HG02678 (cell line): Measurements from ENCODE around the gene HMGCS1.
A peak's percentile ranks its signal among the peaks of the same experiment; 100 is the strongest.
"Not testable (repeated sequence)": the region's sequence is repeated elsewhere in the genome, so short reads cannot be mapped to it uniquely, and the experiment has no call there.

Experiments used
- ATAC-seq: cut with Tn5 transposase; IDR thresholded peaks from one replicate; pipeline ENCODE4 v1.9.1; 2021; ENCODE audit warnings: mild to moderate bottlenecking, moderate library complexity; ENCODE audit not compliant: unreplicated experiment

The HMGCS1 gene

DNA sequence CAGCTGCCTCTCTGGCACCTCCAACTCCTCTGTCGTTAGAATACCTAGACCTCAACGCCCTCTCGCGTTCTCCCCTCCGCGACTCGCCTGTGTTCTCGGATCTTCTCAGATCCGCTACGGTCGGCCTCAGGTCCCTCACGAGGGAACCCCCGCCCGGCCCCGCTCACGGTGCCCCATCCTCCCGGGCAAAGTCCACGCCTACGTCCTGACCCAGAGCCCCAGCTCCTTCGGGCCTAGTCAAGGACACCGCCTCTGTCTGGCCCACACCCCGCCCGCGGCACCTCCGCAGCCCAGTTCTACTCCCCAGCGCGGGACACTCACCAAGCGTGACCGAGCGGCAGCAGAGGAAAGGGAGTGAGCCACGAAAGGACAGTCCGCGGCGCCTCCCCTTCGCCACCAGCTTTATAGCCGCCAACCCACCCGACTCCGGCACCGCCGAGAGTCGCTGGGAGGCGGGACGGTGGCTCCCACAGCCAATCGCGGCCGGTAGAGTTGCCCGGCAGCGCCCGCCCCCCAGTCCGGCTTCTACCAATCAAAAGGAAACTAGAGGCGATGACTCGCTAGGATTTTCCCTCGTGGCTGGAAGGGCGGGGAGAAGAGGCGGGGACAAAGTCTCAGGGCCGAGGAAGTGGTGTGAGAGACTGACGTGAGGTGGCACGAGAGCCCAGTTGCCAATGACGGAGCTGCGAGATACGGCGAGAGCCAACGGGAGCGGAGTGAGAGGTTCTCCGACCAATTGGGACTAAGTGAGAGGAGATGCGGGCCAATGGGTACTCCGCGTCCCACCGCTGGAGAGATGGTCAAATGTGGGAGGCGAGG lies at the start of gene HMGCS1:
TSS of gene HMGCS1 (minus strand) at position 378 of the 819 bp plus-strand sequence. CDS start 14,447 bp downstream, outside the sequence.
- peak; percentile 90 for ATAC-seq

DNA sequence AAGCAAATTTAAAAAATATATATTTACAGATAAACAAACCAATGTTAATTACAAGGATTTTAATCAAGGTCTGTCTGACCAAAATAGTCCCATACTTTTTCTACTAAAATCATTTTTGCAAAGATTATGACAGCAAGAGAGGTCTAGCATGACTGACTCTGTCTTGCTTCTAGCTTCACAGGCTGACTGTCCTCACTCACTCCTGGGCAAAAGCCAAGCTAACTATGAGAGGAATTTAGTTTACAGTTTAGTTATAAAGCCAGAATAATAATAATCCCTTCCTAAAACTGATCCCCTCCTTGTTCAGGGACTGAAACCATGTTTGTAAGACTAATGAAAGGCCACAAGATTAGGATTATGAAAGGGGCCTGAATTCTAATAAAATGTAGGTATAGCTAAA lies 45.5 kb upstream of the HMGCS1 start:
- ATAC-seq, result no peak

DNA sequence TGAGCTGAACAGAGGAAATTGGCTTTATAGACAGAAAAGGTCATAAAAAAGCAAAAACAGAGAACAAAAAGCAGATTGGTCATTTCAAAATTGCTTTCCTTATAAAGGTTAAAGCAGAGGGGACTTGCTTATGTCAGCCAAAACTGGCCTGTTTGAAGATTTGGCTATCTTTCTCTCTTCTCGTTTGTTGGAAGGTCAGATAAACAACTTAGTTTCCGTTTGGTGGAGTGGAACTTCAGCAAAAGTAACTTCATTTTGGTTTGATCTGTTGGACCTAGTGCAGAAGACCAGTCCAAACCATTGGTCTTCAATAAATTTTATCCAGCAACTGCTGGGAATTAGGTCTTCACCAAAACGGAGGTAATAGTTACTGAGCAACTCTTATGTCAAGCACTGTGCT lies 45.1 kb upstream of the HMGCS1 start:
- ATAC-seq, result no peak

DNA sequence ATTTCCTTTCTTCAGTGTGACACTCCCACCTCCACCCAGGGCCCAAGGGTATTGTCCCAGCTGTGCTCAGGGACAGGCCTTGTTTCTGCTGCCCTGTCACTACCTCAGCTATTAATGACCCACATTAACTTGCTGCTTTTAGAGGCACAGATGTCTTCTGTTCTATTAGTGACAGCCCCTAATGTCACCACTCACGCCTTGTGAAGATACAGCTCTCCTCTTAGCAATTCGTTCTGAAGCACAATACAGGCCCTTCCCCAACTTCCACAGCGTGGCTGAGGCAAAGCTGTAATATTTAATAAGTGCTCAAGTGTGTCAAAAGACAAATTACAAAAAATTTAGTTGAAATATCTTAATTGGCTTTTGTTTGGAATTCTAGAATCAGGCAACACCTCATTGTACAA lies 44.7 kb upstream of the HMGCS1 start:
- no peak for ATAC-seq

DNA sequence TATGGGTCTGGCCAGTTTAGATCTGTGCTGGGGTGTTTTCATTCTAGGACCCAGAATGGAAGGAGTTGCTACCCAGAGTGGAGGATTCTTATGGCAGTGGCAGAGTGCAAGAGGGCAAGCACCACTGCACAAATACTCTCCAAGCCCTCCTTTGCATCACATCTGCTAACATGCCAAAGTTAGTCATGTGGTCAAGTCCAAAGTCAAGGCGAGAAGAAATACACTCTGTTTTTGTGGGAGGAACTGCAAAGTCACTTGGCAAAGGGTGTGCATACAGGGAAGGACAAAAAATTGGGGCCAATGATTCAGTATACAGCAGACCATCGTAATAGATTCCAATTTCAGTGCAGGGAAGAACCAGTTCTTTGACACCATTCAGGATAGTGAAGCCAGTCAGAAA lies 43.9 kb upstream of the HMGCS1 start:
- ATAC-seq, result no peak

DNA sequence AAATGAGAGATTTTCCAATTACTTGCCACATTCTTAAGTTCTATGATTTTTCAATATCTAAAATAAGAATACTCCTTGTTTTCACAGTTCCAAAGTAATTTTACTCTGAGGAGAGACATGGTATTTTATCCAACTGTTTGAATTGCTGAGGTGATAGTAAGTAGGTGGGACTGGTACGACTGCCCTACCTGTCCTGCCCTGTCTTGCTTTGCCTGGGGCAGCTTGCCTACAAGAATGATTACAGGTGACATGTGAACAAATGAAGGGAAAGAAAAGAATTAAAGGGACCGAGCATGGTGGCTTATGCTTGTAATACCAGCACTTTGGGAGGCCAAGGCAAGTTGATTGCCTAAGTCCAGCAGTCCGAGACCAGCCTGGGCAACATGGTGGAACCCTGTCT lies 41.6 kb upstream of the HMGCS1 start:
- no peak for ATAC-seq

DNA sequence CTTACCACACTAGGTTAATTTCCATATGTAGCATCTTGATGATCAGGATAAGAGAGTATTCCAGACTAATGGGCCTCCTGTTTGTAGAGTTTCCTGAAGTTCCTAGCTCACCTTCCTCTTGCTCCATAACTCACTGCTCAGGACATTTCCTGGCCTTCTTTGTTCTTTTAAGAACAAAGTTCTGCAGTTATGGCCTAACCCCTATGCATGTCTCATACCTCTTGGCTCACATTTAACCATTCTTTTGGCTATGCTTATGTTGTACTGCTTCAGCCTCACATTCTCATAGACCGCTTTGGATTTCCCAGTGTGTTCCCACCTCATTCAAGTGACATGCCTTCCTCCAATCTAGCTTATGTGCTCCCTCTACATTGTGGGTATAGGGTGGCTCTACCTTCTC lies 40.5 kb upstream of the HMGCS1 start:
- ATAC-seq, result no peak

DNA sequence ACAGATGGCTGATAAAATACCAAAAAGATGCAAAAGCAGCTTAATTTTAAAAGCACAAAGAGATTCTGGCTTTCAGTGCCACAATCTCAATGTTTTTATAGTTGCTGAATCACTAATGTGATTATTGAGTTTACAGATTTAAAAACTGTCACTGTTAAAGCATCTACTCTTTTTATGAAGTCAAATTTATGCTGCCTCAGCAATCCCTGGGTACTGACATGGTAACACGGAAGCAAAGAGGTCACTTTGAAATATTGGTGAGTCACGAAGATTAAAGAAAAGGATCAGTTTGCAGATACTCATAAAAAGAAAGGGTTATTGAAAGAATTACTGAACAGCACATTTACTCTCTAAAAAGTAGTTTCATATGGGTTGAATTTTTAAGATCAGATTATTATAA lies 39.7 kb upstream of the HMGCS1 start:
- ATAC-seq, result no peak

DNA sequence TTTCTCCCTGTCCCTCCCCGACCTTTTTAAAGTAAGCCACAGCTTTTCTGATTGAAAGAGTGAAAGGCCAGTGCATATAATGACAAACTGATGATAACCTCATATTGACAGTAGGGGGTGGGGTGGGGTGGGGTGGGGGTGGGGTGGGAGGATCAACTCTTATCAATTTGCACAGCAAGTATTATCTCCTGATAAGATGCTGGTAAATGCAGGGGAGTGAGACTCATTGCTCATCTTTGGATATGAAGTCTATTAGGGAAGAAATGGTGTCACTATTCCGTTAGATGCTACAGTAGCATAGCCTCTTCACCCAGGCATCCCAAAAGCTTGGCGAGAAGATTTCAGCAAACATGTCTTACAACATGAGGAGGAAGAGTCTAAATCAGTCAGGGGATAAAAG lies 38.9 kb upstream of the HMGCS1 start:
- no peak for ATAC-seq

DNA sequence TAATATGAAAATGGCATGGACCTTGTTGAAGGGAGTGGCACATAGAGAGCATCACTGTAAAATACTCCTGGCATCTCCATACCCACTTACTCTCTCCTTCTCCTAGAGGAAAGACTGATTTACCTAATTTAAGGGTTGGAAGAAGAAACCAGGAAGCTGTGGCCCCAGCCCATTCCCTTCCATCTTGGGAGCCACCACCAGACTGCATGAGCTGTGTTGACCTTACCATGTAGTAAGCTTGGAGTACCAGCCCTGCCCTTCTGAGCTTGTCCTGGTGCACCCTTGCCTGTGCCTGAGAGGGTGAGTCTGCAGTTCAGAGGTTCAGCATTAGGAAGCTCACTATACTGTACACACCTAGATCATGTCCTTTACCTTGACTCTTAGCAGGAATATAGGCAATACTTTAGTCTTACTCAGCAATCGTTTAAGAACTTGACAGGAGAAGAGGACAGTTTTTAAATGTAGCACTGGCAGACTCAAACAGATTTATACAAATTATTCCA lies 35.7 kb upstream of the HMGCS1 start:
- no peak for ATAC-seq

DNA sequence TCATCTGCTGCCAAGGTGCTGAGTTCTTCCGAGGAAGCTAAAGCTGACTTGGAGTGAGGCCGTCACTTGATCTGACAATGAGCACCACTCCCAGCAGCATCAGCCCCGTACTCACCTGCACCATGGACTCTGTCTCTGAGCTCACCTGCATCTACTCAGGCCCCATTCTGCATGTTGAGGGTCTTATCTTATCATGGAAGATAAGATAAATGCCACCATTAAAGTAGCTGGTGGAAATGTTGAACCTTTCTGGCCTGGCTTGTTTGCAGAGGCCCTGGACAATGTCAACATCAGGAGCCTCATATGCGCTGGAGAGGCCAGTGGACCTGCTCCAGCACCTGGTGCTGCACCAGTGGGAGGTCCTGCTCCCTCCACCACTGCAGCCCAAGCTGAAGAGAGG lies 35.0 kb upstream of the HMGCS1 start:
- ATAC-seq, result no peak

DNA sequence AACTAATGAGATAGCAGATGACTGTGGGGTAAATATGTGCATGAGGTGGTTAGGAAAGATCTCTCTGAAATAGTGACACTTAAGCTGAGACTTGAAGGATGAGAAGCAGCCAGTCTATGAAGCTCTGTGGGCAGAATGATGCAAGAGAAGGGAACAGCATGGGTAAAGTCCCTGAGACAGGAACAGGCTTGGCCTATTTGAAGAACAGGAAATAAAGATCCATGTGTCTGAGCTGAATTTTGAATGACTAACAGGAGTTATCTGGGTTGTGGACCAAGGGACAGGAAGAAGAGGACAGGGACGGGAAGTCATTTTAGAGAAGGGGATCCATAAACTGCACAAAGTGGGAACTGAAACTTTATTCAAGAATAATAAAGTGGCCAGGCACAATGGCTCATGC lies 25.6 kb upstream of the HMGCS1 start:
- no peak for ATAC-seq

DNA sequence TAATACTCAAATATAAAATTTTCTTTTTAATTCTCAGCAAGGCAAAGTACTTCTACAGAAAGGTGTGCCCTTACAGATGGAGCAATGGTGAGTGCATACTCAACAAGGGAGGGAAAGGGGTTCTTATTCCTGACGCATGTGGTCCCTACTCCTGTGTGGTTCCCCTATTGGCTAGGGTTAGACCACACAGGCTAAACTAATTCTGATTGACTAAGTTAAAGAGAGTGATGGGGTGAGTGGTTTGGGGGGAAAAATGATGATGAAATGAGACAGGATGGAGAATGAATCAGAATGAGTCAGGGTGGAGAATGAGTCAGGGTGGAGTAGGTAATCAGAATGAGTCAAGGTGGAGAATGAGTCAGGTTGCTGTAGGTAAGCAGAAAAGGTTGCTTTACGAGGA lies 22.9 kb upstream of the HMGCS1 start:
- ATAC-seq, result no peak

DNA sequence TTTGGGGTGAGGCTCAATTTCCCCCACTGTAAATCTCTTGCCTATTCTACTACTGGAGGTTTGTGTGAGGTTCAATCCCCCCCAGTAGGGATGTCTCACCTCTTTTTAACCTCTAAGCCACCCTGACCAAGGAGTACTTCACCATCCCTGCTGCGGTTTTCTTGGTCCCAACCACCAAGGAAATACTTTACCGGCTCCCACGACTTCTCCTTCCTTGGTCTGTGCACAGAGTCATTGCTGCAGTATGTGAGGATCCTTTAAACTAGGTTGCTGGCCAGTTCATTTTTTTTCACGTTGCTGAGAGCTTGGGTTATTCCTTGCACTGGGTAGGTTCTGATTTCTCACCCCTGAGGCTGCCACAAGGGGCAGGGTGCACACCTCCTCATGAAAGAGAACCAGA lies 22.5 kb upstream of the HMGCS1 start:
- ATAC-seq, result no peak

DNA sequence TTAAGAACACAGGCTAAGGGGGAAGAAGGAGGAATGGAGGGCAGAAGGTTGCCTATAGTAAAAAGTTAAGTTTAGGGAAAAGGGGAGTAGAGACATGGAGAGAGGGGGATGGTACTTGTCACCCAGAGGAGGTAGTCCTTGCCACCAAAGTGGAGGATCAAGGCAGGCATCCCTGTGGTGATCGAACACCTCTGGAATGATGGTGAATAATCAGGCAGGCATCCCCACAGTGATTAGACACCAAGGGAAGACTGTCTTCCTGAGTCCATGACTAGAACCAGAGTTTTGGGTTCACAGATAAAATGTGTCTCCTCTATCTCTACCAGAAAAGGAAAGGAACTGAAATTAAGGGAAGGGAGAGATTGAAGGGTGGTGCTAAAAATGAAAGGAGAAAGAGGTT lies 19.2 kb upstream of the HMGCS1 start:
- ATAC-seq, result no peak

DNA sequence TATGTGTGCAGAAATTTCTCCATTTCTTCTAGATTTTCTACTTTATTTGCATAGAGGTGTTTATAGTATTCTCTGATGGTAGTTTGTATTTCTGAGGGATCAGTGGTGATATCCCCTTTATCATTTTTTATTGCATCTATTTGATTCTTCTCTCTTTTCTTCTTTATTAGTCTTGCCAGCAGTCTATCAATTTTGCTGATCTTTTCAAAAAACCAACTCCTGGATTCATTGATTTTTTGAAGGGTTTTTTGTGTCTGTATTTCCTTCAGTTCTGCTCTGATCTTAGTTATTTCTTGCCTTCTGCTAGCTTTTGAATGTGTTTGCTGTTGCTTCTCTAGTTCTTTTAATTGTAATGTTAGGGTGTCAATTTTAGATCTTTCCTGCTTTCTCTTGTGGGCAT lies 12.4 kb upstream of the HMGCS1 start:
- ATAC-seq, result not testable (repeated sequence)

DNA sequence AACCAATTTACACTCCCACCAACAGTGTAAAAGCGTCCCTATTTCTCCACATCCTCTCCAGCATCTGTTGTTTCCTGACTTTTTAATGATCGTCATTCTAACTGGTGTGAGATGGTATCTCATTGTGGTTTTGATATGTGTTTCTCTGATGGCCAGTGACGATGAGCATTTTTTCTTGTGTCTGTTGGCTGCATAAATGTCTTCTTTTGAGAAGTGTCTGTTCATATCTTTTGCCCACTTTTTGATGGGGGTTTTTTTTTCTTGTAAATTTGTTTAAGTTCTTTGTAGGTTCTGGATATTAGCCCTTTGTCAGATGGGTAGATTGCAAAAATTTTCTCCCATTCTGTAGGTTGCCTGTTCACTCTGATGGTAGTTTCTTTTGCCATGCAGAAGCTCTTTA lies 10.3 kb upstream of the HMGCS1 start:
- ATAC-seq, result not testable (repeated sequence)

DNA sequence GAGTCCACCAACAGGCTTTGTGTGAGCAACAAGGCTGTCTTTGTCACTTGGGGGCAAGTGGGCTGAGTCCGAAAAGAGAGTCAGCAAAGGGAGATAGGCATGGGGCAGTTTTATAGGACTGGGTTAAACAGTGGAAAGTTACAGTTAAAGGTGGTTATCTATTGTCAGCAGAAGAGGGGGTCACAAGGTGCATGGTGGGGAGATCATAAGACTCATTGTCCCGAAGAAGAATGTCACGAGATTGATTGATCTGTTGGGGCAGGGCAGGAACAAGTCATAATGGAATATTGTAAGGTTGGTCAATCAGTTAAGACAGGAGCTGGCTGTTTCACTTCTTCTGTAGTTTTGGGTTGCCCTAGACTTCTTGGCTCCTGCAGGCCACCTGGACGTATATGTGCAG lies 7.6 kb upstream of the HMGCS1 start:
- no peak for ATAC-seq

DNA sequence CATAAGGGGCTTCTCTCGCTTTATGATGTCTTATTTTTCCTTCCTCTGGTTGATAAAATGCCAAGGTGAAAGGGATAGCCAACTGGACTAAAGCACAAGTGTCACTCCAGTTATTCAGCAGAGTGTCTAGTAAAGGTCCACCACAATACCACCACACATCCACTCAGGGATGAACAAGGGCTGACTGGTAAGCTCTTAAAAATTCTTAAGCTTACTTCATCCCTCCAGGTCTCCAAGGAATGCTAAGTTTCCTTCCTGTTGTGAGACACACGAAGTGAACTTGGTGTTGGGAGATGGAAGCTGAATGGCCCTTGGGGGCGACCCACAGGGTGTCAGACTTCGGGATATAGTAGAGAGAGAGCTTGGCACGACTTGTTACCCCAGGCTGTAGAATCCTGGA lies 3.2 kb upstream of the HMGCS1 start:
- no peak for ATAC-seq

DNA sequence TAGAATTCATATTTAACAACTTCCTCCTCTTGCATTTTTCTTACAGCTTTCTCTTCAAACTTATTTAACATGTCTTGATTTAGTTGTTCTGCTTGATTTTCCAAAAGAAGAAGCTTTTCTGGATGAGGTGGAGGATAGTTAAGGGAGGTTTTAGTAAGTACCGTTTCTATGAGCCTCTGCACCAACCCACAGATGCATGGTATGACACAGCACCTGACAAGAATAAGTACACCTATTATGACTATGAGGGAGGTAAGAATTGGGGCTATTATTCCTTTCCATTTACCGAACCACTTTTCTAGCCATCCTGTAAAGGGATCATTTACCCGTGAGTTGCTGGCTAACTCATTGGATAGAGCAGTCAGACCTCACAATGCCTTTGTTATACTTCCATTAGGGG lies 2.5 kb upstream of the HMGCS1 start:
- no peak for ATAC-seq

DNA sequence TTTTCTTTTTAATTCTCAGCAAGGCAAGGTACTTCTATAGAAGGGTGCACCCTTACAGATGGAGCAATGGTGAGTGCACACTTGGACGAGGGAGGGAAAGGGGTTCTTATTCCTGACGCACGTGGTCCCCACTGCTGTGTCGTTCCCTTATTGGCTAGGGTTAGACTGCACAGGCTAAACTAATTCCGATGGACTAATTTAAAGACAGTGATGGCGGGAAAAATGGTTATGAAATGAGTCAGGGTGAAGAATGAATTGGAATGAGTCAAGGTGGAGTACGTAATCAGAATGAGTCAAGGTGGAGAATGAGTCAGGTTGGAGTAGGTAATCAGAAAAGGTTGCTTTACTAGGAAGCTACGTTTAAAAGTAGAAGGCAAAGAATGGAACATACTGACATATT lies 2.1 kb upstream of the HMGCS1 start:
- no peak for ATAC-seq

DNA sequence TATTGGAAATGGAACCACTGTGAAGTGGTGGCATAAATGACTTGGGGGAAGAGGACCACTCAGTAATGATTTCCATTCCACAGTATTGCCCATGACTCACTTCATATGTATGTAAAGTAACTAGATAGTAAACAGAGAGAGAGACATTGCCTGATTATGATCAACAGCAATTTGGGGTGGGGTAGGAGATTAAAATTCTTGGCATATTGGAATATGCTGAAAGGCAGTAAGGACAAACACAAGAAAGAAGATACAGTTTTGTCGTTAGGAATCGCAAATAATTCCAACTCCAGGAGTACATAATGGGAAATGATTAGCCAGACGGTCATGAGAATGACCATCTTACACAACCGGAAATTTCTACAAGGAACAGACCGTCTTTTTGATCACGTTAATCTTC lies 1.5 kb upstream of the HMGCS1 start:
- ATAC-seq, result no peak
